HepG2 (cell line): ENCODE results near the gene RAB5B. TPM values are rescaled to one million over a fixed set of nuclear protein-coding genes. Genes with fewer than 3 reads are reported as not detected.

ENCODE experiments used
- ATAC-seq: fragments of 200-7000 bp; cut with Tn5 transposase; 3 replicates; pipeline ENCODE4 v1.9.1; 2020; ENCODE audit warnings: mild to moderate bottlenecking, moderate library complexity
- BruUV-seq: library from RNA; stranded (reverse); fragments of 400-500 nt; replicated peaks from 2 replicates; lab custom pipeline; 2021; lab: Mats Ljungman, UMichigan
- CTCF ChIA-PET: fragments of 300-600 bp; formaldehyde crosslinking; extraction: SDS; loops from one replicate; lab custom pipeline; 2021; ENCODE audit warnings: low total read pairs, inconsistent platforms, low intra/inter-chr PET ratio; lab: Yijun Ruan, JAX
- POLR2A ChIA-PET: fragments of 350-600 bp; sonication (Branson Sonifier 250); formaldehyde crosslinking; loops from one replicate; lab custom pipeline; 2020; ENCODE audit warnings: antibody characterized with exemption, inconsistent platforms; lab: Yijun Ruan, JAX
- DNase-seq: peaks from one replicate; pipeline ENCODE4 v3.0.0-alpha.2; 2015; ENCODE audit warnings: low spot score
- FAIRE-seq: peaks from 3 replicates; lab custom pipeline; 2011; peaks lifted over from hg19 to GRCh38; lab: Jason Lieb, UNC
- H2AFZ ChIP-seq: one replicate; pipeline ENCODE4 v1.6.1; 2011; ENCODE audit warnings: low read length, inconsistent platforms
- H3K27ac ChIP-seq: fragments of 300-600 bp; 3 replicates; pipeline ENCODE4 v1.8.0; 2011; ENCODE audit warnings: mixed run types, mild to moderate bottlenecking, mixed read lengths, low read length, inconsistent platforms; ENCODE audit not compliant: insufficient read depth; ENCODE audit errors: extremely low read length
- H3K27me3 ChIP-seq, 2 experiments: fragments of 200-600 bp in 1 of 2; 2 replicates in 1 of 2; 3 replicates in 1 of 2; pipeline versions ENCODE4 v1.6.0 to v1.8.0; 2011; ENCODE audit warnings: low read length in 2 of 2, mild to moderate bottlenecking in 2 of 2, moderate library complexity in 2 of 2, inconsistent platforms in 1 of 2; ENCODE audit not compliant: insufficient read depth in 2 of 2, control insufficient read depth in 1 of 2
- H3K36me3 ChIP-seq, 2 experiments: fragments of 200-600 bp in 1 of 2; replicated peaks in 1 of 2; 2 replicates in 1 of 2; 3 replicates in 1 of 2; pipeline versions ENCODE4 v1.5.1 to v1.8.0; 2011; ENCODE audit warnings: low read length in 2 of 2, inconsistent platforms in 1 of 2; ENCODE audit not compliant: insufficient read depth in 2 of 2, control insufficient read depth in 1 of 2
- H3K4me1 ChIP-seq: 2 replicates; pipeline ENCODE4 v1.5.1; 2012; ENCODE audit warnings: low read length, inconsistent platforms; ENCODE audit not compliant: insufficient read depth
- H3K4me2 ChIP-seq: 2 replicates; pipeline ENCODE4 v1.6.0; 2011; ENCODE audit warnings: low read depth, low read length, inconsistent platforms
- H3K4me3 ChIP-seq, 3 experiments: fragments of 200-600 bp in 1 of 3; sonication (generic), shearing (Covaris generic) in 1 of 3; replicated peaks in 1 of 3; 2 replicates each; pipeline ENCODE4 v1.5.1; 2011 to 2016; ENCODE audit warnings: low read length in 3 of 3, inconsistent platforms in 2 of 3, low read depth in 2 of 3, mild to moderate bottlenecking in 2 of 3, control low read depth in 1 of 3, mixed read lengths in 1 of 3; ENCODE audit not compliant: insufficient read depth in 1 of 3
- H3K79me2 ChIP-seq: one replicate; pipeline ENCODE4 v1.6.1; 2011; ENCODE audit warnings: low read length, inconsistent platforms; ENCODE audit not compliant: insufficient read depth
- H3K9ac ChIP-seq: 2 replicates; pipeline ENCODE4 v1.6.0; 2011; ENCODE audit warnings: mild to moderate bottlenecking, low read depth, low read length, inconsistent platforms; ENCODE audit not compliant: insufficient read depth
- H3K9me3 ChIP-seq: 2 replicates; pipeline ENCODE4 v1.5.1; 2012; ENCODE audit warnings: mild to moderate bottlenecking, low read length
- H4K20me1 ChIP-seq: 2 replicates; pipeline ENCODE4 v1.6.0; 2011; ENCODE audit warnings: inconsistent platforms, mild to moderate bottlenecking, low read length, moderate library complexity; ENCODE audit not compliant: insufficient read depth
- FOXK1 ChIP-seq: sonication (generic); formaldehyde crosslinking; IDR thresholded peaks from 2 replicates; pipeline ENCODE4 v1.4.0; 2020; ENCODE audit warnings: low read depth, missing genetic modification reagents, borderline replicate concordance
- GPN1 ChIP-seq: sonication (generic); formaldehyde crosslinking; IDR thresholded peaks from 2 replicates; pipeline ENCODE4 v1.5.1; 2020; ENCODE audit warnings: missing genetic modification reagents, borderline replicate concordance
- MBD4 ChIP-seq: IDR thresholded peaks from 2 replicates; pipeline ENCODE4 v1.6.1; 2012; ENCODE audit warnings: low read length, inconsistent platforms, borderline replicate concordance
- PAXIP1 ChIP-seq: sonication (generic); formaldehyde crosslinking; conservative IDR thresholded peaks from 2 replicates; pipeline ENCODE4 v1.4.0; 2020; ENCODE audit warnings: mild to moderate bottlenecking, missing genetic modification reagents, moderate library complexity
- PRMT3 ChIP-seq: sonication (generic); formaldehyde crosslinking; IDR thresholded peaks from 2 replicates; pipeline ENCODE4 v1.8.1; 2022; ENCODE audit warnings: low read depth, mild to moderate bottlenecking, moderate library complexity, missing genetic modification reagents, borderline replicate concordance
- TCF12 ChIP-seq, 2 experiments: fragments of 450-650 bp in 1 of 2; sonication (generic) in 1 of 2; formaldehyde crosslinking in 1 of 2; IDR thresholded peaks; 2 replicates each; pipeline versions ENCODE4 v1.6.1 to v1.8.0; 2017 to 2022; ENCODE audit warnings: antibody characterized with exemption in 1 of 2, mild to moderate bottlenecking in 1 of 2, missing genetic modification reagents in 1 of 2, moderate library complexity in 1 of 2
- ZFP82 ChIP-seq: sonication (generic); formaldehyde crosslinking; IDR thresholded peaks from 2 replicates; pipeline ENCODE4 v1.5.1; 2020; ENCODE audit warnings: mild to moderate bottlenecking, missing genetic modification reagents, borderline replicate concordance
- ZNF550 ChIP-seq: sonication (generic); formaldehyde crosslinking; IDR thresholded peaks from 2 replicates; pipeline ENCODE4 v1.4.0; 2020; ENCODE audit warnings: mild to moderate bottlenecking, missing genetic modification reagents, borderline replicate concordance
- ZNF747 ChIP-seq: sonication (generic); formaldehyde crosslinking; IDR thresholded peaks from 2 replicates; pipeline ENCODE4 v1.8.1; 2023; ENCODE audit warnings: missing genetic modification reagents, mild to moderate bottlenecking, borderline replicate concordance
- WGBS: methylation state at CpG from one replicate; pipeline ENCODE4 v1.1.6; 2017; ENCODE audit warnings: low lambda C conversion rate; 5-methylcytosine and 5-hydroxymethylcytosine counted together
- in situ Hi-C: cut with HindIII; loops from 2 replicates; pipeline ENCODE4 v1.10.0; 2017; ENCODE audit warnings: low pct_unique_long_range_greater_than_20kb; ENCODE audit not compliant: extremely low pct_ligation_motif_present
- intact Hi-C: fragments of 100-400 bp; cut with micrococcal nuclease; formaldehyde crosslinking; loops from one replicate; pipeline ENCODE4 v1.10.0; 2022; ENCODE audit not compliant: unreplicated experiment
- polyA plus RNA-seq, 8 experiments: library from polyadenylated mRNA; depleted of rRNA in 3 of 8; stranded (reverse) in 7 of 8; unstranded in 1 of 8; fragments of >200 nt; fragmentation: Illumina TruSeq in 4 of 8; extraction: Trizol in 4 of 8; gene quantifications; 2 replicates each; pipeline versions ENCODE4 v1.2.1 to v1.2.3, GENCODE V29; 2011 to 2016; ENCODE audit warnings: low read depth in 4 of 8, missing spikeins in 1 of 8, mixed read lengths in 1 of 8; ENCODE audit not compliant: insufficient read depth in 1 of 8
- total RNA-seq, 5 experiments: library from RNA; depleted of rRNA; stranded (reverse); fragments of >200 nt; fragmentation: Illumina TruSeq; extraction: Trizol; gene quantifications; 2 replicates each; pipeline ENCODE4 v1.2.3, GENCODE V29; 2016; ENCODE audit warnings: low read depth in 1 of 5
- TF ChIP-seq, protein P1 (sequence below): IDR thresholded peaks from 2 replicates; pipeline ENCODE4 v1.6.1; 2016
- TF ChIP-seq, protein P2 (sequence below): sonication (generic); formaldehyde crosslinking; conservative IDR thresholded peaks from 2 replicates; pipeline ENCODE4 v1.4.0; 2020; ENCODE audit warnings: missing genetic modification reagents
- TF ChIP-seq, protein P3 (sequence below): sonication (generic); formaldehyde crosslinking; IDR thresholded peaks from 2 replicates; pipeline ENCODE4 v1.4.0; 2020; ENCODE audit warnings: missing genetic modification reagents
- TF ChIP-seq, protein P4 (sequence below): sonication (generic); formaldehyde crosslinking; IDR thresholded peaks from 2 replicates; pipeline ENCODE4 v1.5.0; 2020; ENCODE audit warnings: mild to moderate bottlenecking, missing genetic modification reagents

Gene RAB5B
- total and polyA plus RNA-seq, 2 of the 13 experiments (the other 11 are each of a cell fraction or from before 2014, with no cell fraction given), result 26.0 to 68.3 TPM

GRCh38 chr12:55955344-55955743 is 18.5 kb upstream of the RAB5B start:
- no peaks in the 10 kb centered on the region for H3K27me3 ChIP-seq
- BruUV-seq, result no TSS peak
- ChIA-PET POLR2A (no interaction called here), CTCF (interaction anchor here (0.7 to 1.5 kb wide), 4 partner anchors 19 to 86 kb away, joined by 3 to 6 read pairs (median 4); partner anchors contain the start of genes RAB5B and RPS26)
- no peak overlapping the region for H2AFZ ChIP-seq
- peaks cover 12% of the 10 kb centered on the region for H3K4me1 ChIP-seq
- 40% methylated on average over 1 of the region's 4 CpGs for WGBS
- H3K4me2 ChIP-seq, result no peak overlapping the region
- ATAC-seq (no peak), FAIRE-seq (no peak), DNase-seq (no peak)
- TF ChIP-seq, protein P1, sequence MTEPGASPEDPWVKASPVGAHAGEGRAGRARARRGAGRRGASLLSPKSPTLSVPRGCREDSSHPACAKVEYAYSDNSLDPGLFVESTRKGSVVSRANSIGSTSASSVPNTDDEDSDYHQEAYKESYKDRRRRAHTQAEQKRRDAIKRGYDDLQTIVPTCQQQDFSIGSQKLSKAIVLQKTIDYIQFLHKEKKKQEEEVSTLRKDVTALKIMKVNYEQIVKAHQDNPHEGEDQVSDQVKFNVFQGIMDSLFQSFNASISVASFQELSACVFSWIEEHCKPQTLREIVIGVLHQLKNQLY, result no peak
- TF ChIP-seq, protein P2, sequence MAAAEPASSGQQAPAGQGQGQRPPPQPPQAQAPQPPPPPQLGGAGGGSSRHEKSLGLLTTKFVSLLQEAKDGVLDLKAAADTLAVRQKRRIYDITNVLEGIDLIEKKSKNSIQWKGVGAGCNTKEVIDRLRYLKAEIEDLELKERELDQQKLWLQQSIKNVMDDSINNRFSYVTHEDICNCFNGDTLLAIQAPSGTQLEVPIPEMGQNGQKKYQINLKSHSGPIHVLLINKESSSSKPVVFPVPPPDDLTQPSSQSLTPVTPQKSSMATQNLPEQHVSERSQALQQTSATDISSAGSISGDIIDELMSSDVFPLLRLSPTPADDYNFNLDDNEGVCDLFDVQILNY (CRISPR knock-in tag), result no peak
- TF ChIP-seq, protein P3, sequence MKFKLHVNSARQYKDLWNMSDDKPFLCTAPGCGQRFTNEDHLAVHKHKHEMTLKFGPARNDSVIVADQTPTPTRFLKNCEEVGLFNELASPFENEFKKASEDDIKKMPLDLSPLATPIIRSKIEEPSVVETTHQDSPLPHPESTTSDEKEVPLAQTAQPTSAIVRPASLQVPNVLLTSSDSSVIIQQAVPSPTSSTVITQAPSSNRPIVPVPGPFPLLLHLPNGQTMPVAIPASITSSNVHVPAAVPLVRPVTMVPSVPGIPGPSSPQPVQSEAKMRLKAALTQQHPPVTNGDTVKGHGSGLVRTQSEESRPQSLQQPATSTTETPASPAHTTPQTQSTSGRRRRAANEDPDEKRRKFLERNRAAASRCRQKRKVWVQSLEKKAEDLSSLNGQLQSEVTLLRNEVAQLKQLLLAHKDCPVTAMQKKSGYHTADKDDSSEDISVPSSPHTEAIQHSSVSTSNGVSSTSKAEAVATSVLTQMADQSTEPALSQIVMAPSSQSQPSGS (CRISPR knock-in tag), result no peak
- TF ChIP-seq GPN1 (CRISPR knock-in tag), result no peak
- no peak for TF ChIP-seq ZFP82 (CRISPR knock-in tag)
- no peak for TF ChIP-seq MBD4
- no peak for TF ChIP-seq PRMT3 (CRISPR knock-in tag)
- TF ChIP-seq FOXK1 (CRISPR knock-in tag), result no peak
- TF ChIP-seq, protein P4, sequence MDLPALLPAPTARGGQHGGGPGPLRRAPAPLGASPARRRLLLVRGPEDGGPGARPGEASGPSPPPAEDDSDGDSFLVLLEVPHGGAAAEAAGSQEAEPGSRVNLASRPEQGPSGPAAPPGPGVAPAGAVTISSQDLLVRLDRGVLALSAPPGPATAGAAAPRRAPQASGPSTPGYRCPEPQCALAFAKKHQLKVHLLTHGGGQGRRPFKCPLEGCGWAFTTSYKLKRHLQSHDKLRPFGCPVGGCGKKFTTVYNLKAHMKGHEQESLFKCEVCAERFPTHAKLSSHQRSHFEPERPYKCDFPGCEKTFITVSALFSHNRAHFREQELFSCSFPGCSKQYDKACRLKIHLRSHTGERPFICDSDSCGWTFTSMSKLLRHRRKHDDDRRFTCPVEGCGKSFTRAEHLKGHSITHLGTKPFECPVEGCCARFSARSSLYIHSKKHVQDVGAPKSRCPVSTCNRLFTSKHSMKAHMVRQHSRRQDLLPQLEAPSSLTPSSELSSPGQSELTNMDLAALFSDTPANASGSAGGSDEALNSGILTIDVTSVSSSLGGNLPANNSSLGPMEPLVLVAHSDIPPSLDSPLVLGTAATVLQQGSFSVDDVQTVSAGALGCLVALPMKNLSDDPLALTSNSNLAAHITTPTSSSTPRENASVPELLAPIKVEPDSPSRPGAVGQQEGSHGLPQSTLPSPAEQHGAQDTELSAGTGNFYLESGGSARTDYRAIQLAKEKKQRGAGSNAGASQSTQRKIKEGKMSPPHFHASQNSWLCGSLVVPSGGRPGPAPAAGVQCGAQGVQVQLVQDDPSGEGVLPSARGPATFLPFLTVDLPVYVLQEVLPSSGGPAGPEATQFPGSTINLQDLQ (CRISPR knock-in tag), result no peak
- no peak for TF ChIP-seq TCF12 (IDR thresholded peaks at IDR 0.05)
- TF ChIP-seq TCF12 (CRISPR knock-in tag; IDR thresholded peaks at IDR 0.05), result no peak
- no peak for TF ChIP-seq ZNF747
- no peak for TF ChIP-seq ZNF550
- no peak for TF ChIP-seq PAXIP1 (CRISPR knock-in tag)
- in situ Hi-C loops (no loop called here), intact Hi-C loops (no loop called here)
- no peaks in the 10 kb centered on the region for H3K36me3 ChIP-seq
- no peaks in the 10 kb centered on the region for H3K9me3 ChIP-seq
- no peak overlapping the region for H3K4me3 ChIP-seq
- no peak overlapping the region for H3K9ac ChIP-seq
- H4K20me1 ChIP-seq, result no peaks in the 10 kb centered on the region
- no peaks in the 10 kb centered on the region for H3K79me2 ChIP-seq
- no peak overlapping the region for H3K27ac ChIP-seq
